GM12872 (cell line): ENCODE measurements around the gene DMRT2.

Experiments
- TF ChIP-seq, protein P1 (sequence below): IDR thresholded peaks from 3 replicates; pipeline ENCODE4 v1.5.1; 2011; ENCODE audit warnings: low read depth, mild to moderate bottlenecking, low read length, moderate library complexity; ENCODE audit not compliant: insufficient read depth

The DMRT2 gene

DNA sequence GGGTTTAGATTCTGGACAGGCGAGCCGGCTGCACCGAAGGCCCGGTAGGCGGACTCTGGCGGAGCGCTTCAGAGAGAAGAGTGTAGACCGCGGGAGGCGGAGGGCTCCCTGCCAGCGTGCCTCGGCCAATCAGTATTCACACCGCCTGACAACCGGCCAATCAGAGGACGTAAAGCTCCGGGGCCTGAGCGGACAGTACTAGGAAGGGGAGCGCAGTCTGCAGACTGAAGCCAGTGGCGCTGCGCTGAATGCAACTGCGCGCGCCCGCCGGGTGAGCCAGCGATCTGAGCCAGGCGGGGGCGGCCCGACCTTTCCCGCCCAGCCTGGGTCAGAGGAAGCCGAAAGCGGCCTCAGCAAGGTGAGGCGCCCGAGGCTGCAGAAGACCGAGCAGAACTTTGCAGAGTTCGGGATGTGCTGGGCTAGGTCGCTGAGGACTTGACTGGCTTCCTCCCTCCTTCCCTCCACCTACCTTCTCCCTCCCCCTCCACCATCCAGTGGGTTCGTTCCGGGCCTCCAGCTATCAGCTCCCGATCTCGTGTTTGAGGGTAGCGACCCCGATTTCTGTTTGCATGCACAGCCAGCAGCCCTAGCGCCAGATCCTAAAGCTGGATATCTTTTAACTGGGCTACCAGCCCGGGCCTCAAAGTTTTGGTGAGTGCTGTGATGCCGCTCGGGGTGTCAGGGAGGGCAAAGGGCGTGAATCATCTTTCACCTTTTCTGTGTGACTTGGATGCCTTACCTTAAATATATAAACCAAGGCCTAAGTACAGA, at the start of gene DMRT2:
Gene DMRT2, plus strand, starts transcription at position 233 of the 771 bp plus-strand sequence. CDS start 1,257 bp downstream, outside the sequence.
- TF ChIP-seq, protein P1, sequence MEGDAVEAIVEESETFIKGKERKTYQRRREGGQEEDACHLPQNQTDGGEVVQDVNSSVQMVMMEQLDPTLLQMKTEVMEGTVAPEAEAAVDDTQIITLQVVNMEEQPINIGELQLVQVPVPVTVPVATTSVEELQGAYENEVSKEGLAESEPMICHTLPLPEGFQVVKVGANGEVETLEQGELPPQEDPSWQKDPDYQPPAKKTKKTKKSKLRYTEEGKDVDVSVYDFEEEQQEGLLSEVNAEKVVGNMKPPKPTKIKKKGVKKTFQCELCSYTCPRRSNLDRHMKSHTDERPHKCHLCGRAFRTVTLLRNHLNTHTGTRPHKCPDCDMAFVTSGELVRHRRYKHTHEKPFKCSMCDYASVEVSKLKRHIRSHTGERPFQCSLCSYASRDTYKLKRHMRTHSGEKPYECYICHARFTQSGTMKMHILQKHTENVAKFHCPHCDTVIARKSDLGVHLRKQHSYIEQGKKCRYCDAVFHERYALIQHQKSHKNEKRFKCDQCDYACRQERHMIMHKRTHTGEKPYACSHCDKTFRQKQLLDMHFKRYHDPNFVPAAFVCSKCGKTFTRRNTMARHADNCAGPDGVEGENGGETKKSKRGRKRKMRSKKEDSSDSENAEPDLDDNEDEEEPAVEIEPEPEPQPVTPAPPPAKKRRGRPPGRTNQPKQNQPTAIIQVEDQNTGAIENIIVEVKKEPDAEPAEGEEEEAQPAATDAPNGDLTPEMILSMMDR, result no peak

DNA sequence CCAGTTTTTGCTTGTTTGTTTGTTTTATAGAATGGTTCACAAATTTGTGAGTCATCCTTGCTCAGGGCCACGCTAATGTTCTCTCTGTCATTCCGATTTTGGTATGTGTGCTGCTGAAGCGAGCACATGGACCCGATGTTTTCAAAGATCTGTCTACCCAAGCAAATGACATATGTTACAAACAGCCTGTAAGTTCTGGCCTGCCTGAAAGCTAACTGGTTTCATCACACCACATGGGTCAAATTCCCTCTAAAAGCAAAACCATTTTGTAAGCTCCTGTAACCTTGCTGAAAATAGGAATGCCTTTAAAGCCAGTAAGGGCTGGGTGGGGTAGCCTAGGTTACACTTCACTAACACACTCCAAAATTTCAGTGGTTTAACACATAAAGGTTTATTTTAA, 48.3 kb upstream of the DMRT2 start:
- TF ChIP-seq, protein P1, result no peak

DNA sequence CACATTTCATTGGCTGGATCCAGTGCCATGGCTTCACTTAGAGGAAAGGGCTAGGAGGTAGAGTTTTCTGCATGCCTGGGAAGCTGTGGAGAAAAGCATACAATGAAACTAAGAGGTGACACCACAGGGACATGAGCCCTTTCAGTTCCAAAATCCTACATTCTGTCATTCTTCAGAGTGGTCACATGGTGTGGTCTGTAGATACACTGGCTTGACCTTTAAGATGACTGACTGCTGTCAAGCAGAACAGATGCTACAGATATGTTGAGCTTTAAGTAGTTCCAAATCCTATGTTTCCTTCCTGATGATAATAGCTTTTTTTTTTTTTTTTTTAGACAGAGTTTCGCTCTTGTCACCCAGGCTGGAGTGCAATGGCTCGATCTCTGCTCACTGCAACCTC, 47.5 kb upstream of the DMRT2 start:
- TF ChIP-seq, protein P1, result no peak

DNA sequence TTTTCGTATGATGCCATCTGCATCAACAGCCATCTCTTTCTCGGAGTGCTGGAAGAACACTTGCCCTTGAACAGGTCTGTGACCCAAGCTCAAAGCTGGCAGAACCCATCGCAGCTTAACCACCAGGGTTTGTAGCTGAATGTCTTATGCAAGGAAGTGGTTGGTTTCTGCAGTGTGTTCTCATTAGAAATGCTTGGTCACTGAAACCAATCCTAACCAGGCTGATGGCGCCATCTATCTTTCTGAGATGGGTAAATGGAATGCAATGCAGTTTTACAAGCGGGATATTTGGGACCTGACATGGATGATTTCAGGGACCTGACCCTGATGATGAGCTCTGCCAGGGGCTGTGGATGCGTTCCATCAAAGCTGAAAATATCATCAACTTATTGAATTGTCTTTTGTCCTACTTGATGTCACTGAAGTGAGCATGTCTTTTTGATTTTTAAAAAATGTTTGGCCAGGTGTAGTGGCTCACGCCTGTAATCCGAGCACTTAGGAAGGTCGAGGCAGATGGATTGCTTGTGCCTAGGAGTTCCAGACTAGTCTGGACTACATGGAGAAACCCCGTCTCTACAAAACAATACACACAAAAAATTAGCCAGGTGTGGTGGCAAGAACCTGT, 45.0 kb upstream of the DMRT2 start:
- TF ChIP-seq, protein P1, result peak; percentile 60

DNA sequence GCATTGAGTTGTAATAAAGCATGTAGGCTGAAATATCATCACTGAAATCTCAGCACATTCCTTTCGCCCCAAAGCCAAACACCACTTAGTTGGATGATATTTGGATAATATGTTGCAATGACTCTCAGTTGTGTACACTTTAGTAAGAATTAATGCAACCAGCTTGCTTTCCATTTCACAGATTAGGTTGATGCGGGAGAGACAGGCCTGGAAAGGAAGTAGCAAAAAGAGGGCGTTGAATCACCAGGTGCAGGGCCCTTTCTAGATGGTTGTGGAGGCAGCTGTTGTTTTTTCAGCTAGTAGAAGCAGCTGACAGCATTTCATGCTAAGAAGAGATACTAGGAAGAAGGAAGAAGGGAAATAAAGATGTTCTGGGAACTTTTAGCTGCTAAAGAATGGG, 42.8 kb upstream of the DMRT2 start:
- TF ChIP-seq, protein P1, result no peak

DNA sequence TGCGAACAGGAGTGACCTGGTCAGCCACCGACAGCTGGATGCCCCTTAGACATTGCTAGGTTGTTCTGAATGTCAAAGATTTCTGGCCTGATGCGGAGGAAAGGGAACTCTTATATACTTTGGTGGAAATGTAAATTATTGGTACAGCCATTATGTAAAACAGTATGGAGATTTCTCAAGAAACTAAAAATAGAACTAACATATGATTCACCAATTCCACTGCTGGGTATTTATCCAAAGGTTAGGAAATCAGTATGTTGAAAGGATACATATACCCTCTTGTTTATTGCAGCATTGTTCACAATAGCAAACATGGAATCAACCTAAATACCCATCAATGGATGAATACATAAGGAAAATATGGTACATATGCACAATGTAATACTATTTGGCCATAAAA, 41.9 kb upstream of the DMRT2 start:
- TF ChIP-seq, protein P1, result no peak

DNA sequence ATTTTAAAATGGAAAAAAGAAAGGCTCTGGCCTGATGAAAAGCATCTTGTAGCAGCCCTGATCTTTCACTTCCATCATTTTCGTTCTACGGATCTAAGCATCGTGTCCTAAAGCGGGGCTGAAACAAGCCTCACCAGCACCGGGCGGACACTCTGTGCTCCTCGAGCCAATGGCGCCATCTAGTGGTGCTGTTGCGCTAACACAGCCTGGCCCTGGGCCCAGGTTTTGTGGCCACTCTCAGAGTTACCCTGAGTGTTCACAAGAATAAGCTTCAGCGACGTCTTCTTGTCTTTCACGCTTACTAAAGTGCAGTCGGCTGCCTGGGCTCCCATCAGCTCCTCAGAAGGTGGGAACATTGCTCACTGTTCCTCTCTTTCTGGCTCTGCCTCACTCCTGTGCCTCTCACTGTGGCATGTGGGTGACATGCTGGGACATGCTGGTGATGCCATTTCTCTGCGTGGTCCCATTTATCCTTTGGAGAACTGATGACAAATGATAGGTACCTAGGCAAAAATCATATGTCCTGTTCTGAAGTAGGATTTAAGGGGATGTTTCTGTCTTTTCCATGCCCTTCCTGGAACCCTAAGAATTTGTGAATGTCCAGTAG, 41.0 kb upstream of the DMRT2 start:
- TF ChIP-seq, protein P1, result peak; percentile 99
